Mesendoderm (in vitro differentiated cells): ENCODE measurements around the gene IFNL3.
A peak's percentile ranks its signal among the peaks of the same experiment; 100 is the strongest.

Experiments
- DNase-seq: peaks from one replicate; pipeline ENCODE4 v3.0.0; 2013
- H2AK5ac ChIP-seq: 2 replicates; pipeline ENCODE4 v1.6.1; 2013; ENCODE audit warnings: low read length, inconsistent platforms
- H2BK120ac ChIP-seq: 2 replicates; pipeline ENCODE4 v1.6.1; 2013; ENCODE audit warnings: low read depth, mild to moderate bottlenecking, low read length, moderate library complexity, mixed read lengths
- H2BK15ac ChIP-seq: replicated peaks from 2 replicates; pipeline ENCODE4 v1.6.1; 2013; ENCODE audit warnings: low read depth, mild to moderate bottlenecking, moderate library complexity
- H2BK5ac ChIP-seq: 2 replicates; pipeline ENCODE4 v1.6.1; 2013; ENCODE audit warnings: low read length, inconsistent platforms
- H3K18ac ChIP-seq: 2 replicates; pipeline ENCODE4 v1.6.1; 2013; ENCODE audit warnings: mild to moderate bottlenecking, low read length, mixed read lengths
- H3K23ac ChIP-seq: one replicate; pipeline ENCODE4 v1.6.1; 2013; ENCODE audit warnings: low read length
- H3K27ac ChIP-seq: 2 replicates; pipeline ENCODE4 v1.5.1; 2013; ENCODE audit warnings: low read depth, mild to moderate bottlenecking, inconsistent platforms, low read length, moderate library complexity
- H3K27me3 ChIP-seq: 2 replicates; pipeline ENCODE4 v1.6.1; 2013; ENCODE audit warnings: low read length, control low read depth, mild to moderate bottlenecking, inconsistent platforms; ENCODE audit not compliant: insufficient read depth, poor library complexity
- H3K36me3 ChIP-seq: 2 replicates; pipeline ENCODE4 v1.6.1; 2013; ENCODE audit warnings: low read length, inconsistent platforms; ENCODE audit not compliant: control insufficient read depth, insufficient read depth
- H3K4ac ChIP-seq: one replicate; pipeline ENCODE4 v1.6.1; 2013; ENCODE audit warnings: low read depth, mild to moderate bottlenecking, low read length, moderate library complexity
- H3K4me1 ChIP-seq: 2 replicates; pipeline ENCODE4 v1.6.1; 2013; ENCODE audit warnings: low read depth, low read length, inconsistent platforms; ENCODE audit not compliant: control insufficient read depth
- H3K4me2 ChIP-seq: 2 replicates; pipeline ENCODE4 v1.6.1; 2013; ENCODE audit warnings: low read length
- H3K4me3 ChIP-seq: 2 replicates; pipeline ENCODE4 v1.5.1; 2013; ENCODE audit warnings: mild to moderate bottlenecking, low read length
- H3K56ac ChIP-seq: one replicate; pipeline ENCODE4 v1.6.1; 2013; ENCODE audit warnings: low read length
- H3K79me1 ChIP-seq: 2 replicates; pipeline ENCODE4 v1.6.1; 2013; ENCODE audit warnings: low read length, inconsistent platforms
- H3K79me2 ChIP-seq: 2 replicates; pipeline ENCODE4 v1.6.1; 2013; ENCODE audit warnings: mild to moderate bottlenecking, low read length; ENCODE audit not compliant: control insufficient read depth, insufficient read depth
- H3K9ac ChIP-seq: 2 replicates; pipeline ENCODE4 v1.6.1; 2013; ENCODE audit warnings: low read length, inconsistent platforms
- H4K5ac ChIP-seq: one replicate; pipeline ENCODE4 v1.6.1; 2013; ENCODE audit warnings: low read length
- H4K8ac ChIP-seq: one replicate; pipeline ENCODE4 v1.6.1; 2013; ENCODE audit warnings: low read depth, mild to moderate bottlenecking, control low read depth, low read length, moderate library complexity
- WGBS: extraction: QIAGEN DNeasy Blood & Tissue Kit; methylation state at CpG from one replicate; pipeline ENCODE4 v1.1.7; 2013; ENCODE audit warnings: low lambda C conversion rate, missing lambda C conversion rate; ENCODE audit not compliant: insufficient coverage; ENCODE audit errors: extremely low coverage; 5-methylcytosine and 5-hydroxymethylcytosine counted together

IFNL3 gene

DNA sequence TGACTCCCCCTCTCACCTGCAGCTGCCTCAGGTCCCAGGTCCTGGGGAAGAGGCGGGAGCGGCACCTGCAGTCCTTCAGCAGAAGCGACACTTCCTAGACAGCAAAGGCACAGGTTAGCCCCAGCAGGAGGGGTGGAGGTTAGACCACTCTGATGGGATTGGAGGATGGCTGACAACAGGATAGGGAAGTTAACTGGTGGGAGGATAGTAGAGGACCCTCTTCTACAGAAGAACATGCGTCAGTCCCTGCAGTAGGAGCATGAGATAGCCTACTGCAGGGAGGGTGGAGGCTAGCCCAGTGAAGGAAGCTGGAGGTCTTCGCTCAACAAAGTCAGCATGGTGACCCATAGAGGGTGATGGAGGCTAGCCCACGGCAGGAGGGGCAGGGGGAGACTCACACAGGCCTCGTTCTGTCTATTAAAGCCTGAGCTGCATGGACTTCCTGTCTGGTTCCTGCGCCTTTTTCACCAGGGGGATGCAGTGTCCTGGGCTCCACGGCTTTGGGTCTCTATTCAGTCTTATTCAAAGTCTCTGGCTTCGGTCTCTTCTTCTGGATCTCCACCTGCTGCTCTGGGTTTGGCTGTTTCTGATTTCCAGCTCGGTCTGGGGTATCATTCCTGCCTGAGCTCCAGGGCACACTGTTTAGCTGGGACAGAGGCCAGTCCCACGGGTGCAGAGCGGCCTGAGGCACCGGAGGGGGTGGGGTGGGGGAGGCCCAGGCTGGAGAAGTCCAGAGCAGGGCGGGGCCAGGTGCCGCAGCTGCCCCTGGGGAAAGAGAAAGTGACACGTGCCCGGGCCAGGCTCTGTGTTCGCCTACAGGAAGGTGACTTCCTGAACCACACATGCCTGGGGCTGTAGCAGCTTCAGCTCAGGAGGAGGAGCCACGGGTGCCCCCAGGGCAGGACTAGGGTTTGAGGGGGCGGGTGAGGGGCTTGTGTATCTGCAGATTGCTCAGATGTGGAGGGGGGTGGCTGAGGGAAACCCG is 7.3 kb downstream of the IFNL3 start:
- Histone ChIP-seq H3K56ac (no peak overlapping the region), H3K4ac (no peak overlapping the region), H3K23ac (no peak overlapping the region), H3K79me2 (no peaks in the 10 kb centered on the region), H2AK5ac (no peak overlapping the region), H4K8ac (no peak overlapping the region), H3K4me1 (no peaks in the 10 kb centered on the region), H3K79me1 (no peaks in the 10 kb centered on the region), H2BK5ac (no peak overlapping the region), H3K4me3 (no peak overlapping the region), H3K27me3 (no peaks in the 10 kb centered on the region), H4K5ac (no peak overlapping the region), H3K18ac (no peak overlapping the region), H2BK15ac (no peak overlapping the region), H3K9ac (no peak overlapping the region), H3K36me3 (no peaks in the 10 kb centered on the region), H2BK120ac (no peak overlapping the region), H3K27ac (no peak overlapping the region), H3K4me2 (no peak overlapping the region)
- WGBS, result no CpG with 5 or more reads among the region's 22 CpGs
- DNase-seq, result peak; percentile 41

DNA sequence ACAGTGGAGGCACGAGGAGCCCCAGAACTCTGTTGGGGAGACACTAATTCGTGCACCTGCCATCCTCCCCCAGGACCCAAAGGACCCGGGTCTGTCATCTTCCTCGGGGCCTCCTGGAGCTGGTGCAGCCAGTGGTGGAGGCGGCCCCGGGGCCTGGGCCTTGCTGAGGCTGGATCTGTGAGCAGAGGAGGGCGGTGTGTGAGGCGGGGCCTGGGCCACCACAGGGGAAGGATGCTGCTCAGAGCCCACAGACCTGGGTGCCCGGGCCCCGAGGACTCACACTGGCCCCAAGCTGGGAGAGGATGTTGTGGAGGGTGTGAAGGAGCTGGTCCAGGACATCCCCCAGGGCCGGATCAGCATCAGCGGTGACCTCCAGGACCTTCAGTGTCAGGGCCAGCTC is 8.3 kb downstream of the IFNL3 start:
- DNase-seq, result no peak

DNA sequence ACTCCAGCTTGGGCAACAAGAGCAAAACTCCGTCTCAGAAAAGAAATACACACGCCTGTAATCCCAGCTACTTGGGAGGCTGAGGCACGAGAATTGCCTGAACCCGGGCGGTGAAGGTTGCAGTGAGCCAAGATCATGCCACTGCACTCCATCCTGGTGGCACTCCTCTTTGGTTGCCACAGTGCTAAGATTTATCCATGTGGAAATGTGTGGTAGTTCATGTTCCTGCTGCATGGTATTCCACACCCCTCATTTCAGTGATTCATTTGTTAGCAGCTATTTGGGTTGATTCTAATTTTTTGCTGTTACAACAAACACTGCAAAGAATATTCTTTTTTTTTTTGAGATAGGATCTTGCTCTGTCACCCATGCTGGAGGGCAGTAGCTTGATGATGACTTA is 12.1 kb downstream of the IFNL3 start:
- H2AK5ac ChIP-seq, result no peak overlapping the region
- H4K5ac ChIP-seq, result no peak overlapping the region
- H3K79me2 ChIP-seq, result no peaks in the 10 kb centered on the region
- no peak overlapping the region for H2BK15ac ChIP-seq
- H4K8ac ChIP-seq, result no peak overlapping the region
- H3K4ac ChIP-seq, result no peak overlapping the region
- no peak overlapping the region for H2BK120ac ChIP-seq
- no peak overlapping the region for H3K27ac ChIP-seq
- no peak overlapping the region for H3K4me2 ChIP-seq
- H3K36me3 ChIP-seq, result no peaks in the 10 kb centered on the region
- H3K27me3 ChIP-seq, result no peaks in the 10 kb centered on the region
- no peak overlapping the region for H3K56ac ChIP-seq
- no peaks in the 10 kb centered on the region for H3K79me1 ChIP-seq
- no peak overlapping the region for H3K23ac ChIP-seq
- WGBS, result no CpG with 5 or more reads among the region's 5 CpGs
- H3K9ac ChIP-seq, result no peak overlapping the region
- no peaks in the 10 kb centered on the region for H3K4me1 ChIP-seq
- no peak for DNase-seq
- no peak overlapping the region for H3K18ac ChIP-seq
- H2BK5ac ChIP-seq, result no peak overlapping the region
- no peak overlapping the region for H3K4me3 ChIP-seq

More for the DNA sequence above, 8.3 kb downstream of the IFNL3 start:
- H3K27ac ChIP-seq, result no peak overlapping the region
- H3K4me3 ChIP-seq, result no peak overlapping the region
- H4K8ac ChIP-seq, result no peak overlapping the region
- no peak overlapping the region for H3K18ac ChIP-seq
- no peak overlapping the region for H3K23ac ChIP-seq
- no peaks in the 10 kb centered on the region for H3K36me3 ChIP-seq
- H4K5ac ChIP-seq, result no peak overlapping the region
- H3K56ac ChIP-seq, result no peak overlapping the region
- H2BK15ac ChIP-seq, result no peak overlapping the region
- no peak overlapping the region for H2BK120ac ChIP-seq
- H3K4me2 ChIP-seq, result no peak overlapping the region
- no peaks in the 10 kb centered on the region for H3K79me1 ChIP-seq
- H3K4me1 ChIP-seq, result no peaks in the 10 kb centered on the region
- no peak overlapping the region for H3K9ac ChIP-seq
- no peak overlapping the region for H2AK5ac ChIP-seq
- WGBS, result no CpG with 5 or more reads among the region's 12 CpGs
- no peak overlapping the region for H2BK5ac ChIP-seq
- no peaks in the 10 kb centered on the region for H3K27me3 ChIP-seq
- H3K79me2 ChIP-seq, result no peaks in the 10 kb centered on the region
- no peak overlapping the region for H3K4ac ChIP-seq

DNA sequence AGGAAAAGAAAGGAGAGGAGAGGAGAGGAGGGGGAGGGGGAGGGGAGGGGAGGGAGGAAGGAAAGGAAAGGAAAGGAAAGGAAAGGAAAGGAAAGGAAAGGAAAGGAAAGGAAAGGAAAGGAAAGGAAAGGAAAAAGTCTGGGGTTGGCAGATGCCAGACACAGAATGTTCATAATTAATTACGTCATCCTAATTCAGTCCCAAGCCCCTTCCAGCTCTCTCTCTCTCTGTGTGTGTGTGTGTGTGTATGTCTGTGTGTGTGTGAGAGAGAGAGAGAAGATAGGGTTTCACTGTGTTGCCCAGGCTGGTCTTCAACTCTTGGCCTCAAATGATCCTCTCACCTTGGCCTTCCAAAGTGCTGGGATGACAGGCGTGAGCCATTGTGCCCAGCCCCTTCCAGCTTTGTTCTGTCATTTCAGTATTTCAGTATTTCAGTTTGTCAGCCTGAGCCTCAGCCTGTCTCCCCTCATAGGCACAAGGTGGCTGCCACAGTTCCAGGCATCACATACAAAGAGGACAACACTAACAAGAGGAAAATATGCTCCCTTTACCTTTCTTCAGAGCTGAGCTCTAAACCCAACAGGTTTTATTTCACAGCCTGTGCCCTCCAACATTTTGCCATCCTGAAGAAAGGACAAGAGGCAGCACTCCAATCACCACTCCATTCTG is 14.6 kb downstream of the IFNL3 start:
- H3K4me3 ChIP-seq, result no peak overlapping the region
- H2BK120ac ChIP-seq, result no peak overlapping the region
- no peak overlapping the region for H4K5ac ChIP-seq
- H3K79me2 ChIP-seq, result no peaks in the 10 kb centered on the region
- H3K56ac ChIP-seq, result no peak overlapping the region
- H3K9ac ChIP-seq, result no peak overlapping the region
- H3K79me1 ChIP-seq, result no peaks in the 10 kb centered on the region
- H3K27ac ChIP-seq, result no peak overlapping the region
- no peak overlapping the region for H3K18ac ChIP-seq
- no peak overlapping the region for H2AK5ac ChIP-seq
- no peaks in the 10 kb centered on the region for H3K36me3 ChIP-seq
- H4K8ac ChIP-seq, result no peak overlapping the region
- H3K4me2 ChIP-seq, result no peak overlapping the region
- no peak overlapping the region for H3K23ac ChIP-seq
- no peak for DNase-seq
- no peaks in the 10 kb centered on the region for H3K4me1 ChIP-seq
- H2BK15ac ChIP-seq, result no peak overlapping the region
- no CpG with 5 or more reads among the region's 2 CpGs for WGBS
- no peak overlapping the region for H3K4ac ChIP-seq
- H2BK5ac ChIP-seq, result no peak overlapping the region
- no peaks in the 10 kb centered on the region for H3K27me3 ChIP-seq

DNA sequence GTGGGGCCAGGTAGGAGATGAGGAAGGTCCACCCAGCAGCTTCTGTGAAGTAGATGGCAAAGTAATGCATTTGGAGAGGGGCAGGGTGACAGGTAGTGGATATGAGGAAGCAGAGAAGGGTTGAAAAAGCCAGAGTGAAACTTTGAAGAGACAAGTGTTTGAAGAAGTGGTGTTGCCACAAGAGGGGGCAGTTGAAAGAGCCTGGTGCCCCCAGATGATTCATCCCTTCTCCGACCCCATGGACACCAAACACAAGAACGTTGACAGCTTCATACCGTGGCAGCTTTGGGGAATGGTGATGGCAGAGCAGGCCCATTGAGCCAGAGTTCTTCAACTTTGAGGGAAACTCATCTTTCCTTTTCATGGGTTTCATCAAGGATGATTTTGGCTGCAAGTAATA is 19.9 kb downstream of the IFNL3 start:
- Histone ChIP-seq H3K18ac (no peak overlapping the region), H3K27ac (no peak overlapping the region), H3K36me3 (no peaks in the 10 kb centered on the region), H2BK120ac (no peak overlapping the region), H3K4me1 (no peaks in the 10 kb centered on the region), H3K79me2 (no peaks in the 10 kb centered on the region), H2BK15ac (no peak overlapping the region), H3K23ac (no peak overlapping the region), H3K56ac (no peak overlapping the region), H2AK5ac (no peak overlapping the region), H3K4ac (no peak overlapping the region), H3K4me2 (no peak overlapping the region), H3K27me3 (no peaks in the 10 kb centered on the region), H4K8ac (no peak overlapping the region), H3K4me3 (no peak overlapping the region), H2BK5ac (no peak overlapping the region), H4K5ac (no peak overlapping the region), H3K79me1 (no peaks in the 10 kb centered on the region), H3K9ac (no peak overlapping the region)
- peak; percentile 52 for DNase-seq
- WGBS, result no CpG with 5 or more reads among the region's 3 CpGs
